Measurements from ENCODE around the gene LCAT.
"Not testable (repeated sequence)": the region's sequence is repeated elsewhere in the genome, so short reads cannot be mapped to it uniquely, and the experiment has no call there.

LCAT gene

GRCh38 chr16:67931712-67932461, 12.0 kb downstream of the LCAT start, which contains the start of gene CTRL:
TSS of gene CTRL (minus strand) at chr16:67931862. CDS start at chr16:67931852, 10 bp downstream.
- DNase-seq (ENCODE audit: low read depth) = no peak

GRCh38 chr16:67930678-67931211, 13.2 kb downstream of the LCAT start:
- DNase-seq (ENCODE audit: low read depth) = no peak

GRCh38 chr16:67930191-67930590, 13.7 kb downstream of the LCAT start:
- DNase-seq (ENCODE audit: low read depth) = no peak

- DNase-seq (ENCODE audit: low read depth) = peak; percentile 37
These were observed 15.2 kb downstream of the LCAT start for GRCh38 chr16:67928561-67929364.

GRCh38 chr16:67928147-67928546, 15.8 kb downstream of the LCAT start:
- no peak for DNase-seq (ENCODE audit: low read depth)

- DNase-seq (ENCODE audit: low read depth) = no peak
These were observed 16.6 kb downstream of the LCAT start for GRCh38 chr16:67927131-67927941.

- peak; percentile 40 for DNase-seq (ENCODE audit: low read depth)
These were observed 17.7 kb downstream of the LCAT start for GRCh38 chr16:67926181-67926750.

GRCh38 chr16:67924140-67924906, 19.6 kb downstream of the LCAT start:
- DNase-seq (ENCODE audit: low read depth) = no peak

- no peak for DNase-seq (ENCODE audit: low read depth)
These were observed 20.4 kb downstream of the LCAT start for GRCh38 chr16:67923414-67924116.

- no peak for DNase-seq (ENCODE audit: low read depth)
These were observed 21.2 kb downstream of the LCAT start for GRCh38 chr16:67922740-67923139.

GRCh38 chr16:67922221-67922620, 21.7 kb downstream of the LCAT start:
- peak; percentile 52 for DNase-seq (ENCODE audit: low read depth)

- DNase-seq (ENCODE audit: low read depth) = no peak
These were observed 24.2 kb downstream of the LCAT start for GRCh38 chr16:67919622-67920221.

- peak; percentile 82 for DNase-seq (ENCODE audit: low read depth)
These were observed 26.1 kb downstream of the LCAT start for GRCh38 chr16:67917852-67918236.

- DNase-seq (ENCODE audit: low read depth) = no peak
These were observed 26.6 kb downstream of the LCAT start for GRCh38 chr16:67917140-67917851.

- no peak for DNase-seq (ENCODE audit: low read depth)
These were observed 27.8 kb downstream of the LCAT start for GRCh38 chr16:67915831-67916723.

- not testable (repeated sequence) for DNase-seq (ENCODE audit: low read depth)
These were observed 28.5 kb downstream of the LCAT start for GRCh38 chr16:67915496-67915769.

GRCh38 chr16:67914758-67915495, 29.0 kb downstream of the LCAT start:
- DNase-seq (ENCODE audit: low read depth) = no peak

GRCh38 chr16:67910158-67910557, 33.8 kb downstream of the LCAT start:
- peak; percentile 60 for DNase-seq (ENCODE audit: low read depth)
